Activated CD8-positive, alpha-beta memory T cell treated with anti-CD3 and anti-CD28 coated beads for 4 hours (primary cell): ENCODE data around the gene CNTN4.
"Not testable (repeated sequence)": the region's sequence is repeated elsewhere in the genome, so short reads cannot be mapped to it uniquely, and the experiment has no call there.

ENCODE experiments used
- DNase-seq, 2 donors: peaks; one replicate each; pipeline ENCODE4 v3.0.0-alpha.2; 2020; ENCODE audit warnings: low read depth in 2 of 2

CNTN4 gene

GRCh38 chr3:2904054-2904453, 805.4 kb downstream of the CNTN4 start:
- DNase-seq: no peak

- no peak for DNase-seq
Observed at GRCh38 chr3:2908693-2909351, 810.2 kb downstream of the CNTN4 start.

GRCh38 chr3:2910997-2911396, 812.3 kb downstream of the CNTN4 start:
- DNase-seq: no peak

GRCh38 chr3:2915826-2916225, 817.2 kb downstream of the CNTN4 start:
- no peak for DNase-seq

GRCh38 chr3:2916640-2917039, 818.0 kb downstream of the CNTN4 start:
- not testable (repeated sequence) for DNase-seq

GRCh38 chr3:2920103-2920502, 821.4 kb downstream of the CNTN4 start:
- DNase-seq: no peak

- DNase-seq: no peak
Observed at GRCh38 chr3:2921452-2921851, 822.8 kb downstream of the CNTN4 start.

- DNase-seq: no peak
Observed at GRCh38 chr3:2921903-2922302, 823.2 kb downstream of the CNTN4 start.

GRCh38 chr3:2923390-2923789, 824.7 kb downstream of the CNTN4 start:
- no peak for DNase-seq

GRCh38 chr3:2927259-2927658, 828.6 kb downstream of the CNTN4 start:
- no peak for DNase-seq

GRCh38 chr3:2929574-2929973, 830.9 kb downstream of the CNTN4 start:
- DNase-seq: no peak

GRCh38 chr3:2931265-2931664, 832.6 kb downstream of the CNTN4 start:
- no peak for DNase-seq

GRCh38 chr3:2934541-2934940, 835.9 kb downstream of the CNTN4 start:
- no peak for DNase-seq

GRCh38 chr3:2937055-2937454, 838.4 kb downstream of the CNTN4 start:
- DNase-seq: no peak

- no peak for DNase-seq
Observed at GRCh38 chr3:2937592-2937991, 838.9 kb downstream of the CNTN4 start.

- DNase-seq: no peak
Observed at GRCh38 chr3:2938711-2939110, 840.0 kb downstream of the CNTN4 start.

- DNase-seq: no peak
Observed at GRCh38 chr3:2940062-2940461, 841.4 kb downstream of the CNTN4 start.

- no peak for DNase-seq
Observed at GRCh38 chr3:2944628-2945027, 846.0 kb downstream of the CNTN4 start.

GRCh38 chr3:2945121-2945520, 846.5 kb downstream of the CNTN4 start:
- no peak for DNase-seq

- DNase-seq: no peak
Observed at GRCh38 chr3:2947536-2947935, 848.9 kb downstream of the CNTN4 start.

- no peak for DNase-seq
Observed at GRCh38 chr3:2948882-2949281, 850.2 kb downstream of the CNTN4 start.

- no peak for DNase-seq
Observed at GRCh38 chr3:2950159-2950558, 851.5 kb downstream of the CNTN4 start.

- no peak for DNase-seq
Observed at GRCh38 chr3:2957115-2957514, 858.4 kb downstream of the CNTN4 start.

- no peak for DNase-seq
Observed at GRCh38 chr3:2958551-2958950, 859.9 kb downstream of the CNTN4 start.
